NCI-H2029 (cell line): ENCODE measurements around the gene FCRLA.

Source experiments
- DNase-seq: peaks from one replicate; lab custom pipeline; 2025; lab: John Stamatoyannopoulos, UW

The FCRLA gene

GRCh38 chr1:161733526-161733925 lies 26.5 kb downstream of the FCRLA start:
- no peak for DNase-seq

- DNase-seq, result no peak
Measured at GRCh38 chr1:161735837-161736236, 28.8 kb downstream of the FCRLA start.

DNA sequence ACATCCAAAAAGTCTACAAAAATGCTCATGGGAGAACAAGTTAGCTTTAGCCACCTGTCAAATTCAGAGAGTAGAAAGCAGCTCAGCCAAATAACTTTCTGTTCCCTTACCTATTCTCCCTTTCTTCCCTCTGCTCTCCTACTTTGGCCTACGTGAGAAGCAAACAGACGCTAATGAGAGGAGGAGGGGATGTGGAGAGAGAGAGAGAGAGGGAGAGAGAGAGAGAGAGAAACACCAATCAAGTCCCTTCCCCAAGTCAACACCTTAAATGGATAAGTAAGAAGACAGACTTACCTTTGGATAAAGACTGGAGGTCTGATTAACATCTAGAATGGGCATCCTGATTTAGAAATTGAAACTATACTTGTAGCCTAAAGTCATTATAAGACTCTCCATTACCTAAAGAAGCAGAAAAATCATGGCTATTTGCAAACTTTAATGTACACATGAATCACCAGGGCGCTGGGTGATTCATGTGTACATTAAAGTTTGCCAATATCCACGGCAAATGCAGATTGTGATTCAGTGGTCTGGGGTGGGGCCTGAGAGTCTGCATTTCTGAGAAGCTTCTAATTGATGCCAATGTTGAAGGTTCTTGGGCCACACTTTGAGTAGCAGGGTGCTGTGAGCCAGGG lies 29.4 kb downstream of the FCRLA start:
- no peak for DNase-seq

- no peak for DNase-seq
Measured at GRCh38 chr1:161737625-161738024, 30.6 kb downstream of the FCRLA start.

DNA sequence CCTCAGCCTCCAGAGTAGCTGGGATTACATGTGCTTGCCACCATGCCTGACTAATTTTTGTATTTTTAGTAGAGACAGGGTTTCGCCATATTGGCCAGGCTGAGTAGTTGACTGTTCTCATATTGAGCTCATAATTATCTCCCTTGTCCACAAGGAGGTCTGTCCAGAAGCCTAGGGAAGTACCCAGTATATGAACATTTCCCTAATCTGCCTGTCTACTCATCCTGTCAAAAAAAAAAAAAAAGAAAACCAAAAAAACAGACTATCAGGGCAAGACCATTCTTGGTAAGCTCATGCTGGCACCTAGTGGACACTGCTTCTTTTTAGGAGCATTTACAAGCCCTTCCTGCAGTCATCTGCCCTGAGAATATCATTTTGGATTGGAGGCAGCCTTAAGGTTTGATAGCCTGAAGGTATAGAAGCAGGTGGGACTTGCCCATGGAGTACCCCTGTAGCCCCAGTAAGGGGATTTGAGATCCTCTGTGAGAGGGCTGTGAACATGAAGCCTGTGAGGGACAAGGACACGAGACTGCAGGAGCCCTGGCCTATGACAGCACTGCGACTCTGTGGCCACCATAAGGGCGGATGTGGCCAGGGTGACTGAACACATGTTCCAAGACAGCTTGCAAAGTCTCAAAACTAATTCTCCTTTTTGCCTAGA lies 31.7 kb downstream of the FCRLA start:
- no peak for DNase-seq

- no peak for DNase-seq
Measured at GRCh38 chr1:161739865-161740566, 33.0 kb downstream of the FCRLA start.

DNA sequence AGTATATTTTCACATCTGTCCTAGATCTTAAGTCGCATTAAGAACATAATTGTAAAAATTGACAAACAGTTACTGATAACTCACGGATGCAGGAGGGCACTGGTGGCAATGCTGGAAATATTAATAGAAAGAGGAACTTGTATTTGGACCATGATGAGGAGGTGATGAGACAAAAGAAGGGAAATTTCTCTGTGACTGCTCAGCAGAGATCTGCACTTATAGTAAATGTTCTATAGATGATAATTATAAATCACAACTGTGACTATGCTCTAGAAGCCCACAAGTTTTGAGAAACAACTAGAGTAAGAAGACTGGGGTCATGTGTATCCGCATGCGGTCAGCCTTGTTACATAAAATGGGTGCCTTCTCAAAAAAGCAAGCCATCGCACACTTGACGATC lies 33.9 kb downstream of the FCRLA start:
- no peak for DNase-seq

- DNase-seq, result no peak
Measured at GRCh38 chr1:161743231-161743630, 36.2 kb downstream of the FCRLA start.

DNA sequence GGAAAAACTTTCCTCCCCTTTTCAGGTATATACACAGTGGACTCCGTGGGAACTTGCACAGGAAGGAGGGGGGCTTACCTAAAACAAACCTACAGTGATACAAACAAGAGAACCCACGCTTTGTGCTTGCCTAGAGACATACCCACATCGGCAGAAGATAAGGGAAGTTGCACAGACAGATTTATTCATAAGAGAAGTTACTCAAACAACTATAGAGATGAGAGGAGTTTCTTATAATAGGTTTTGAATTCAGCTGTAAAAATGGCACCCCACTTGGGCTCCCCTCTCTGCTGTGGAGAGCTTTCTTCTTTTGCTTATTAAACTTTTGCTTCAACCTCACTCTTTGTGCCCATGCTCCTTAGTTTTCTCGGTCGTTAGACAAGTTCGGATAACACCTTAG lies 40.8 kb downstream of the FCRLA start:
- DNase-seq, result no peak

- DNase-seq, result peak; percentile 96
Measured at GRCh38 chr1:161749509-161750407, 42.7 kb downstream of the FCRLA start, which contains the start of gene DUSP12. DUSP12 (plus strand) TSS chr1:161749786; CDS start chr1:161749802, 16 bp downstream.

DNA sequence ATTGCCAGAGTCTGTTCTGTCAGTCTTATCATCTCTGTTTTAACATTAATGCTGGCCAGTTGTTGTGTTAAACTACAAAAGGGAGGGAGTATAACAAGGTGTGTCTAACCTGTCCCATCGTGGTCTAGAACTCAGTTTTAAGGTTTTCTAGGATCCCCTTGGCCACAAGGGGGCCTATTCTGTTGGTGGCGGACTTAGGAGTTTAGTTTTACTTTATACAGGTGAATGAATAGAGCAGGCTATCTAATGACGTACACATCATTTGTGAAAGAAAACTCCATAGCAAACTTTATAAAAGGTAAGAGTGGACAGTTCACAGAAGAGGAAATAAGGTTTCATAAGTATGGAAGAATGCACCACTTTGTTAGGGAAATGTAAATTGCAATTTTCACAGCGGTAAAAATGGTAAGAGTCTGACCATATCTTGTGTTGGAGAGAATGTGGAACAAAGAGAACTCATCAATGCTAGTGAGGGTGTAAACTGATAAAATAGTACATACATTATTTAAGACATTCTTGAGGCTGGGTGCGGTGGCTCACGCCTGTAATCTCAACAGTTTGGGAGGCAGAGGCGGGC lies 56.6 kb downstream of the FCRLA start:
- DNase-seq, result no peak
